Stimulated activated CD8-positive, alpha-beta memory T cell treated with anti-CD3 and anti-CD28 coated beads, Interleukin-4, amount 100 ng/mL, for 4 hours (primary cell): ENCODE results near the gene MTCH1.

Source experiments
- DNase-seq, 2 donors: peaks; one replicate each; pipeline ENCODE4 v3.0.0-alpha.2; 2020; ENCODE audit warnings: low read depth in 2 of 2, low spot score in 1 of 2

The MTCH1 gene

DNA sequence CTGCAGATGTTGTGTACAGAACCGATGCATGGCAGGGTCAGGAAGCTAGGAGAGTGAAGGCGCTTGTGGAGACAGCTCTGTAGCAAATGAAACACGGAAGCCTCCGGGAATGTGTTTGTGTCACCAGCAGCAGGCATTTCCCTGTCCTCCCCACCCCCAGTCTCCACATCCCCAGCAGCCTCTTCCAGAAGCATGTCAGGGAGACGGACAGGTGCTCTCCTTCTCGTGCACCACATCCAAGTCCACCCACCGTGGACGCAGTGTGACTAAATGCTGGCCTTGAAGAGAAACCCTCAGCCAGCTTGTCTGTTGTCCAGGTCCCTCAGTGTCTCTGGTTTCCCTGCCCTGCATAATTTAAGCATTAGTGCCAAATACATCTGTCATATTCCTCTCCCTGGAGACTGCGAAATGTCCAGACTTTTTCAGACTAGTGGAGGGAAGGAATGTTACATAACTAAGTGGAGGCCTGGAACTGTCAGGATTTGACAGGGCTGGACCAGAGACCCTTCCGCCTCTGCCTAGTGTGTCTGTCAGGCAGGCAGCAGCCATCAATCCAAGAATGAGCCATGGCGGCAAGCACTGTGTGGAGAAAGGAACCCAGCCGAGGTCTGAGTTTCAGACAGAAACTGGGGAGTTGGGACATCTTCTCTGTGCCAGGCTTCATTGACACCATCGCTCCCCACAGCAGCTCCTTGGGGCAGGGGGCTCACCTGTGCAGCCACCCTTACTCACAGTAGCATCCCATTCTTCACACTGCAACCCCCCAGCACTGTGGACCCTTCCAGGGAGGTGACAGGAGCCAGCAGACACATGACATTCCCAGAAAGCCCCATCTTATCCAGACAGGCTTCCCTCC is 58.1 kb downstream of the MTCH1 start:
- DNase-seq: no peak

- DNase-seq: no peak
These were observed 59.1 kb downstream of the MTCH1 start for GRCh38 chr6:36926708-36927513.

DNA sequence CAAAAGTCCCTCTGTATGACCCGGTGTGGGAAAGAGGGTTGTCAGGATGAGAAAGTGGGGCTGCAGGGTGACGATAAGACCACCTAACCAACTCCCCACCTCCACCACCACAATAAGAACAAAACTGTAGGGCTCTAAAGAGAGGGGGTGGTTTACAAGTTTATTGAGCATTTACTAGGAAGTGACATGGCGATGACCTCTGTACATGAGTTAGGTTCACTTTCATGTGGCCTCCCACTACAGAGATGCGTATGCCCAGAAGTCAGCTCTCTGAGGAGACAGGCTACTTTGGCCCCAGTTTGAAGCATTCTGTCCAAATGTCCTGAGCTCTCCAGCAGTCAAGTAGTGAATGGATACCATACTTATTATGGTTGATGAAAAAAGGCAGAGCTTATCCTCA is 60.2 kb downstream of the MTCH1 start:
- DNase-seq: no peak

DNA sequence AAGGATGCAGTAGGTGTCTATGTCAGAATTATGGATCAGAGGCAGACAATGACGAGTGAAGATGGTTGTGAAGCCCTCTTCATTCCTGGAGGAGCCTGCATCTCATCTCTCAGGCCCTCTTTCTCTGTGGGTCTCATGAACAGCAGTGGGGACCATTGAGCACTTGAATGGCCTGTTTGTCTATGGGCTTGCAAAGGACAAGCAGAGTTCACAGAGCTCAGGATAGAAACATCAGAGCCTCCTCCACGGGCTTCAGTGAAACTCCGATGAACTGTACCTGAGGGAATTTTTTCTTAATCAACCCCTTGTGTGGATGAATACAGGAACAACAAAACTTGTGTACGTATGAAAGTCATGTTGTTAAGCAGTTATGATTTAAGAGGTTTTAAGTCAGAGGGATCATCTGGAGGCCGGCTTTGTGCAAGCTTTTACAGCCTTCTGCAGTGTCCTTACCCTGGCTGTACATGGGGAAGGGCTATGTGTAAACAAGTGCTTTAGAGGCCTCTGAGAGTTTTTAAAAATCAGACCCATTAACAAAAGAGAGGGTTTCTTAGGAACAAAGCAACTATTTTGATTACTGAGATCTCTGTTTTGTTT is 61.1 kb downstream of the MTCH1 start:
- DNase-seq: no peak

- DNase-seq: no peak
These were observed 61.9 kb downstream of the MTCH1 start for GRCh38 chr6:36924131-36924530.

DNA sequence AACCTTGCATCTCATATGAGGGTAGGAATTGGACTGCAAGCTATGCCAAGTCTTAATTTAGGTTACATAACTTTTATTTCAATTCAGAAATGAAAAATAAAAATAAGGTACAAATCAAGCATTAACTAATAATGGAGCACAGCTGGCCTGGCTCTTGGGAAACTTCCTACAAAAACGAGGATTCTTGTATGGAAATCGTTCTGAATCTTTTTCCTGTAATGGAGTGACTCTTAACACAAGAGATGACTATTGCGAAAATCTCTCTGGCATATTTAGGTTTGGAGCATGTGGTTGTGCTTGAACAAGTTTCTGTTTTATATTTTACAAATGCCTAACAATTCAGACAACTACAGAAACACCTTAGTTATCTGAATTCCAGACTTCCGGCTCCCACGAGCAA is 65.5 kb downstream of the MTCH1 start:
- no peak for DNase-seq

GRCh38 chr6:36920049-36920448 is 65.9 kb downstream of the MTCH1 start:
- DNase-seq: no peak
